T47D (cell line): ENCODE measurements around the gene TIGD1.

ENCODE experiments used
- DNase-seq, 2 experiments: peaks; one replicate each; pipeline versions ENCODE4 v3.0.0 to v3.0.0-alpha.2; 2011 to 2012; ENCODE audit warnings: low read depth in 1 of 2, low spot score in 1 of 2
- JUND ChIP-seq: IDR thresholded peaks from 2 replicates; pipeline ENCODE4 v1.6.1; 2012; ENCODE audit warnings: low read depth
- in situ Hi-C: cut with HindIII; loops from 2 replicates; pipeline ENCODE4 v1.10.0; 2016; ENCODE audit warnings: low sequenced_read_pairs, low pct_unique_long_range_greater_than_20kb

The TIGD1 gene

GRCh38 chr2:232550354-232551249, at the start of gene TIGD1, which contains the start of gene EIF4E2:
TIGD1 (minus strand) TSS chr2:232550557; CDS start chr2:232549882, 675 bp downstream.
EIF4E2 (plus strand) TSS chr2:232550689; CDS start chr2:232550725, 36 bp downstream.
- peak; percentile 89 to 93 for DNase-seq
- in situ Hi-C loops: no loop called here
- no peak for TF ChIP-seq JUND

GRCh38 chr2:232598293-232598692, 47.9 kb upstream of the TIGD1 start:
- DNase-seq: no peak
- no peak for TF ChIP-seq JUND
- in situ Hi-C loops: no loop called here

GRCh38 chr2:232597362-232598079, 47.2 kb upstream of the TIGD1 start:
- no peak for TF ChIP-seq JUND
- in situ Hi-C loops: no loop called here

GRCh38 chr2:232593982-232594381, 43.6 kb upstream of the TIGD1 start:
- no peak for DNase-seq
- in situ Hi-C loops: no loop called here
- TF ChIP-seq JUND: no peak

More at GRCh38 chr2:232597362-232598079, 47.2 kb upstream of the TIGD1 start:
- DNase-seq: no peak

- TF ChIP-seq JUND: no peak
- DNase-seq: peak in 1 of 2 experiments; percentile 20
- in situ Hi-C loops: no loop called here
Measured at GRCh38 chr2:232592772-232593395, 42.5 kb upstream of the TIGD1 start.

DNA sequence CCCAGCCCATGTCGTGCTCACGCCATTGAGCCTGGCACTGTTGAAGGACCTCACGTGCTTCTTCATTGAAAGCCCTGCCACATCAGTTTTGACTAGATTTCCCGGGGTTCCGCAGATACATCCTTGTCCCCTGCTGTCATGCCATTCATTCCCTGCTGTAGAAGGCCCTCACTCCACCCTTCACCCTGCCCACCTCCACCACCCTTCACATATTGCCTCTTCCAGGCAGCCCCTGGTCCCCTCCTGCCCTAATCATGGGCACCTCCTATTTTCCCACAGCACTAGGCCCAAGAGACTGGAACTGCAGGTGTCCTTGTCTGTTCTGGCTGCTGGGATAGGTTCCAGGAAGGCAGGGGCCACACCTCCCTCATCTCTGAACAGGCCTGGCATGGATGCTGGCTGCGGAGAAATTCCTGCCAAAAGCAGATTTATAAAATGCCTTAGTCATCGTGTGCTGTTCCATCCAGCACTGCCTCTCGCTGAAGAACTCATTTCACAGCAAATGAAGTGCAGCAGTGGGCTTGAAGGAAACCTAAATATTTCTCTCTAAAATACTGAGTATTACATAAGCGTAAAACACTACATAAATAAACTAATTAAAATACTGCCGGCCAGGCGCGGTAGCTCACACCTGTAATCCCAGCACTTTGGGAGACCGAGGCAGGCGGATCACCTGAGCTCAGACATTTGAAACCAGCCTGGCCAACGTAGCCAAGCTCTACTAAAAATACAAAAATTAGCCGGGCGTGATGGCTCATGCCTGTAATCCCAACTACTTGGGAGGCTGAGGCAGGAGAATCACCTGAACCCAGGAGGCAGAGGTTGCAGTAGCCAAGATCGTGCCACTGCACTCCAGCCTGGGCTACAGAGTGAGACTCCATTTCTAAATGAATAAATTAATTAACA, 38.6 kb upstream of the TIGD1 start:
- TF ChIP-seq JUND: no peak
- DNase-seq: no peak
- in situ Hi-C loops: no loop called here

DNA sequence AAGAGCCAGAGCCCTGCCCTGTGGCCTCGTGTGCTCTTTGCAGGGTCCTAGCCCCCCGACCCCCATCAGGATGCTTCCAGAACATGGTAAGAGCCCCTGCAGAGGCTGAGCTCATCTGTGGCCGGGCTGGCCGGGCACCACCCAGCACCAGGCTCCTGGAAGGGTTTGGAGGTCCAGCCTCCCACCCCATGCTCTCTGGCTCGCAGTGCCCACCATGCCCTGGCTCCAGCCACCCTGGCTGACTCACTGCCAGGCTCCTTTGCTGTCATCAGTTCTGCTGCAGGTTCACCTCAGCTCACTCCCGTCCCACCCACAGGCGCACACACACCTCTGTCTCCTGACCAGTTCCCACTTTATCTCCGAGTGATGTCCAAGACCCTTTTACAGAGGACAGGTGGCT, 37.7 kb upstream of the TIGD1 start:
- DNase-seq: no peak
- TF ChIP-seq JUND: no peak
- in situ Hi-C loops: no loop called here

DNA sequence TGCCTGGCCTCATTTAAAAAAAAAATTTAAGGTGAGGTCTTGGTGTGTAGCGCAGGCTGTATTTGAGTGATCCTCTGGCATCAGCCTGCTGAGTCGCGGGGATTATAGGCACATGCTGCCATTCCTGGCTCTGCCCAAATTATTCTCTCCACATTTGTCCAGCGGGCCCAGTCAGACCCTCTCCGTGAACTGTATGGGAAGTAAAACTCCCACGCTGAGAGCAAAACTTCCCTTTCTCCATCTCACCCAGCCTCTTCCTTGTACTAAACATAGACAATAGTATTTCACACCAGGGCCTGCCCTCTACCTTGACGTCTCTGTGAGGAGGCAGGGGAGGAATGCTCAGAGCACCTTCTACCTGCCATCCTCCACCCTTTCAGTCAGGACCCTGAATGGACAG, 37.2 kb upstream of the TIGD1 start:
- in situ Hi-C loops: no loop called here
- no peak for TF ChIP-seq JUND
- no peak for DNase-seq

DNA sequence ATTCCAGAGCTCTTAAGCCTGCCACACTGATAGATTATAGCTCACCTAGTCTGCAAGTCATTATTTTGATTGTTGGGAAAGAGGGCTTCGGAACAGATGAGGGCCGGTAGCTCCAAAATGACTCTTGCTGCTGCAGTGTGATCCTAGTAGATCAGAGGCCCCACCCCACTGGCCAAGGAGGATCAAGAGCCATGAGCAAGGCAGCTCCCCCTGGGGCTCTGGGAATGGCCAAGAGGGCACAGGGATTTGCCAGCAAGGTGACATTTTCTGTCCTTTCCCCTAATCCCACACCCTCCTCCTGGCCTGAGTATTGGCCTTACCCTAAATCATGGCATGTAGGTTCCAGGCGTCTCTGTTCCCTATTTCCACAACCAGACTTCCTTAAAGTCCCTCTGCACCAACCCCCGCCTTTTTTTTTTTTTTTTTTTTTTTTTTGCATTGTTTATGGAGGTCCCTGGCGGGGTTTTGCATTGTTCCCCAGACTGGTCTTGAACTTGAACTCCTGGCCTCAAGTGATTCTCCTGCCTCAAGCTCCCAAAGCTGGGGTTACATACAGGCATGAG, 36.7 kb upstream of the TIGD1 start:
- in situ Hi-C loops: no loop called here

DNA sequence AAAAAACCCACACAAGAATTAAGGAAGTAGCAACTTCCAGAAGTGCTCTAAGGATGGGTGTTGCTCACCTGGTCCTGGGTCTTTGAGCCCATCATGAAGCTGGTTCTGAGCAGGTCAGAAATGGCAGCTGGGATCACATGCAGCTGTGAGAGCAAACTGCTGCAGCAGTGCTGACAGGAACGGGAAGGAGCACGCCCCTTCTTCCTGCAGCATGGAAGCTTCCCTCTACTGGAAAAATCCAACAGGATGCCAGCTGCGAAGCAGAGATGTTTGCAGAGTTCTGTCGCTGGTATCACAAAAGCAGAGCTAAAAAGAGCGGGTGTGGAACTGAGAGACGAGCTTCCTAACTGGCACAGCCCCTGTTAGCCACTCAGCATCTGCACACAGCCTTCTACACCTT, 33.9 kb upstream of the TIGD1 start:
- DNase-seq: no peak
- in situ Hi-C loops: no loop called here
- no peak for TF ChIP-seq JUND

More for the DNA sequence above, 36.7 kb upstream of the TIGD1 start:
- no peak for TF ChIP-seq JUND
- DNase-seq: no peak

DNA sequence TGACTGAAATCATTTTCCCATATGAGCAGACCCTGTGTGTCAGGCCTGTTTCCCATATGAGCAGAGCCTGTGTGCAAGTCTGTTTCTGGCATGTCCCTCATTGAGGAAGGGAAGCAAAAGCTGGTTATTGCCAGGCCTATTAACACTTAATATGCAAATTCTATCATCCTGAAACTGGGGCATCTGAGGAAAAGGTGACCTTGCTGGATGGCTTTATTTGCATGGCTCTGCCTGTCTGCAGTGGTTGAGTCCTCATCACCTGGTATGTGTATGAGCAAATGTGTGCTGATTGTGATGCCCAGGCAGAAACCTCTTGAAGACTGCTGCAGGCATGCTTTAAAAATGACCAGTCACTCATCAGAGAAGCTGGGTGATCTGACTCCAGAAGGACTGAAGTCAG, 31.4 kb upstream of the TIGD1 start:
- no peak for TF ChIP-seq JUND
- no peak for DNase-seq
- in situ Hi-C loops: no loop called here

DNA sequence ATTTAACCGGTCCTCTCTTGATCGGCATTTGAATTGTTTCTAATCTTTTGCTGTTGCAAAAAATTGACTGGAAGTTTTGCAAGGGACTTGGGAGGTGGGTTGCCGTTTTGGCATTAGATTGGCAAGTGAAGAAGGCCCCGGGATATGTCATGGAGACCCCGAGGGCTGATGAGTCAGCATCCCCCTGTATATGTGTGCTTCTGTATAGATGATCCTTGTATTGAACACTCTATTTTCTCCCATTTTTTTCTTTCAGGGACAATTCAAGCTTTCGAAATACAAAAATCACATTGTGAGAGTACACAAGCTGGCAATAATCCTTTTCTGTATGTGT, 30.3 kb upstream of the TIGD1 start:
- TF ChIP-seq JUND: no peak
- DNase-seq: no peak
- in situ Hi-C loops: no loop called here
